PC-3 (cell line): Measurements from ENCODE around the gene UBE4B. TPM values are rescaled to one million over a fixed set of nuclear protein-coding genes. Genes with fewer than 3 reads are reported as not detected.
A peak's percentile ranks its signal among the peaks of the same experiment; 100 is the strongest.

ENCODE experiments used
- ATAC-seq: fragments of 200-7000 bp; cut with Tn5 transposase; 2 replicates; pipeline ENCODE4 v1.9.1; 2020; ENCODE audit warnings: mild to moderate bottlenecking, moderate library complexity
- BruUV-seq: library from RNA; stranded (reverse); fragments of 400-500 nt; replicated peaks from 2 replicates; lab custom pipeline; 2021; lab: Mats Ljungman, UMichigan
- CTCF ChIA-PET: fragments of 300-600 bp; sonication (Branson Sonifier 250); formaldehyde crosslinking; loops from one replicate; lab custom pipeline; 2022; ENCODE audit warnings: antibody characterized with exemption; lab: Charles Lee
- POLR2A ChIA-PET: fragments of 300-600 bp; sonication (Branson Sonifier 250); formaldehyde crosslinking; loops from one replicate; lab custom pipeline; 2022; ENCODE audit warnings: antibody characterized with exemption; ENCODE audit not compliant: unreplicated experiment; lab: Charles Lee
- DNase-seq: peaks from one replicate; pipeline ENCODE4 v3.0.0-alpha.2; 2015
- H2AFZ ChIP-seq: fragments of 300-600 bp; sonication (generic); 2 replicates; pipeline ENCODE4 v1.6.0; 2016; ENCODE audit warnings: antibody characterized with exemption, low read length
- H3F3A ChIP-seq: fragments of 300-600 bp; sonication (generic); one replicate; pipeline ENCODE4 v1.6.0; 2017; ENCODE audit warnings: antibody characterized with exemption, low read length, control low read depth, mild to moderate bottlenecking; ENCODE audit not compliant: unreplicated experiment
- H3K27ac ChIP-seq: fragments of 300-600 bp; sonication (generic); 2 replicates; pipeline ENCODE4 v1.5.1; 2016; ENCODE audit warnings: mild to moderate bottlenecking, low read length
- H3K27me3 ChIP-seq: fragments of 300-600 bp; sonication (generic); 2 replicates; pipeline ENCODE4 v1.6.1; 2016; ENCODE audit warnings: low read length, mixed read lengths
- H3K36me3 ChIP-seq: fragments of 300-600 bp; sonication (generic); 2 replicates; pipeline ENCODE4 v1.6.1; 2016; ENCODE audit warnings: low read depth, mixed run types, low read length, mixed read lengths
- H3K4me1 ChIP-seq: fragments of 300-600 bp; sonication (generic); 2 replicates; pipeline ENCODE4 v1.5.1; 2016; ENCODE audit warnings: low read length; ENCODE audit not compliant: insufficient read depth
- H3K4me2 ChIP-seq: fragments of 300-600 bp; sonication (generic); 2 replicates; pipeline ENCODE4 v1.6.0; 2016; ENCODE audit warnings: low read length
- H3K4me3 ChIP-seq: fragments of 300-600 bp; sonication (generic); 2 replicates; pipeline ENCODE4 v1.5.1; 2016; ENCODE audit warnings: mild to moderate bottlenecking, low read length, mixed read lengths
- H3K79me2 ChIP-seq: fragments of 300-600 bp; sonication (generic); 2 replicates; pipeline ENCODE4 v1.6.1; 2017; ENCODE audit warnings: low read length, mixed read lengths
- H3K9ac ChIP-seq: fragments of 300-600 bp; sonication (generic); 2 replicates; pipeline ENCODE4 v1.6.0; 2016; ENCODE audit warnings: mild to moderate bottlenecking, low read length
- H3K9me2 ChIP-seq: fragments of 300-600 bp; sonication (generic); replicated peaks from 2 replicates; pipeline ENCODE4 v1.6.1; 2016; ENCODE audit warnings: mixed run types, low read length, mixed read lengths
- H3K9me3 ChIP-seq: fragments of 300-600 bp; sonication (generic); 2 replicates; pipeline ENCODE4 v1.6.1; 2016; ENCODE audit warnings: low read length, mixed read lengths
- H4K20me1 ChIP-seq: fragments of 300-600 bp; sonication (generic); 2 replicates; pipeline ENCODE4 v1.6.1; 2016; ENCODE audit warnings: low read length, mixed read lengths
- EZH2 ChIP-seq: fragments of 300-600 bp; sonication (generic); IDR thresholded peaks from one replicate; pipeline ENCODE4 v1.6.1; 2017; ENCODE audit warnings: antibody characterized with exemption, mild to moderate bottlenecking, low read length; ENCODE audit not compliant: unreplicated experiment
- EZH2phosphoT487 ChIP-seq: fragments of 300-600 bp; sonication (generic); IDR thresholded peaks from 2 replicates; pipeline ENCODE4 v1.6.1; 2018; ENCODE audit warnings: mild to moderate bottlenecking, antibody characterized with exemption, low read length, borderline replicate concordance
- intact Hi-C: fragments of 100-400 bp; cut with micrococcal nuclease; formaldehyde crosslinking; loops from 2 replicates; pipeline ENCODE4 v1.9.0; 2023
- total RNA-seq: library from RNA; depleted of rRNA; stranded (reverse); fragments of >200 nt; gene quantifications from 2 replicates; pipeline ENCODE4 v1.2.3, GENCODE V29; 2014
- TF ChIP-seq, protein P1 (sequence below): fragments of 300-600 bp; sonication (generic); conservative IDR thresholded peaks from 2 replicates; pipeline ENCODE4 v1.5.1; 2017; ENCODE audit warnings: antibody characterized with exemption, low read depth, mild to moderate bottlenecking, low read length

Gene UBE4B
- total RNA-seq, 1 experiment from 2014 or later, result 37.9 TPM

DNA sequence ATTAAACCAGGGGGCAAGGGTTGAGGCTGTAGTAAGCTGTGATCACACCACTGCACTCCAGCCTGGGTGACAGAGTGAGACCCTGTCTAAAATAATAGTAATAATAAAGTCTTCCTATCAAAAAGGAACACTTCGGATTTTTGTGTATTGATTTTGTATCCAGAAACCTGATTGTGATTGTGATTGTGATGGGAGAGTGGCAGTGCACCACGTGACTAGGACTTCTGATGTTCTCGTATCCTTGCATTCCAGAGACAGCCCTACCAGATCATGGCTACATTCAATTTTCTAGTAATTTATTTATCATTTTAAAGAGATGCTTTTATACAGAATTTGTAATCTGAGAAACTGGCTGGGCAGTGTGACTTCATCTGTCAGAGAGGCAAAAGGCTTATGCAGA lies 175.1 kb downstream of the UBE4B start:
- ChIA-PET POLR2A (no interaction called here), CTCF (no interaction called here)
- H3K27ac ChIP-seq, result no peak overlapping the region
- no peaks in the 10 kb centered on the region for H3K9me3 ChIP-seq
- no peak for ATAC-seq
- no peak overlapping the region for H3K9ac ChIP-seq
- no peak for DNase-seq
- no peak overlapping the region for H2AFZ ChIP-seq
- H3K27me3 ChIP-seq, result no peaks in the 10 kb centered on the region
- peaks cover 20% of the 10 kb centered on the region for H3K79me2 ChIP-seq
- no peaks in the 10 kb centered on the region for H3F3A ChIP-seq
- H3K9me2 ChIP-seq, result no peaks in the 10 kb centered on the region
- H4K20me1 ChIP-seq, result peaks cover 10% of the 10 kb centered on the region
- no peak overlapping the region for H3K4me2 ChIP-seq
- intact Hi-C loops, result no loop called here
- peaks cover 13% of the 10 kb centered on the region for H3K4me1 ChIP-seq
- no TSS peak for BruUV-seq
- no peak overlapping the region for H3K4me3 ChIP-seq
- TF ChIP-seq, protein P1, sequence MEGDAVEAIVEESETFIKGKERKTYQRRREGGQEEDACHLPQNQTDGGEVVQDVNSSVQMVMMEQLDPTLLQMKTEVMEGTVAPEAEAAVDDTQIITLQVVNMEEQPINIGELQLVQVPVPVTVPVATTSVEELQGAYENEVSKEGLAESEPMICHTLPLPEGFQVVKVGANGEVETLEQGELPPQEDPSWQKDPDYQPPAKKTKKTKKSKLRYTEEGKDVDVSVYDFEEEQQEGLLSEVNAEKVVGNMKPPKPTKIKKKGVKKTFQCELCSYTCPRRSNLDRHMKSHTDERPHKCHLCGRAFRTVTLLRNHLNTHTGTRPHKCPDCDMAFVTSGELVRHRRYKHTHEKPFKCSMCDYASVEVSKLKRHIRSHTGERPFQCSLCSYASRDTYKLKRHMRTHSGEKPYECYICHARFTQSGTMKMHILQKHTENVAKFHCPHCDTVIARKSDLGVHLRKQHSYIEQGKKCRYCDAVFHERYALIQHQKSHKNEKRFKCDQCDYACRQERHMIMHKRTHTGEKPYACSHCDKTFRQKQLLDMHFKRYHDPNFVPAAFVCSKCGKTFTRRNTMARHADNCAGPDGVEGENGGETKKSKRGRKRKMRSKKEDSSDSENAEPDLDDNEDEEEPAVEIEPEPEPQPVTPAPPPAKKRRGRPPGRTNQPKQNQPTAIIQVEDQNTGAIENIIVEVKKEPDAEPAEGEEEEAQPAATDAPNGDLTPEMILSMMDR, result no peak
- TF ChIP-seq EZH2 (no peak), EZH2phosphoT487 (no peak)
- no peaks in the 10 kb centered on the region for H3K36me3 ChIP-seq

DNA sequence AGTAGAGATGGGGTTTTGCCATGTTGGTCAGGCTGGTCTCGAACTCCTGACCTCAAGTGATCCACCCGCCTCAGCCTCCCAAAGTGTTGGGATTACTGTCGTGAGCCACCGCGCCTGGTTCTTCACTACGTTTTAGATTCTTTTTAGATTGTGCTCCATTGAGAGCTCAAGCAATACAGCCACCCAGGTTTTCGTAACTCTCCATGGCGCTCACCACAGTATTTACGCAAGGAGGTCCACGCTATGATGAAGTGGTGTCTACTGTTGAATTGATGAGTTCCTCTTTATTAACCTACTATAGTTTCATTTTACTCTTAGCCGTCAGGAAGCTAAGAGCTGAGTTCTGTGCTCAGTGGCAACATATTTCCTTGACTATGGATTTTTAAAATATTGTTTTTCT lies 175.8 kb downstream of the UBE4B start:
- intact Hi-C loops, result no loop called here
- no peaks in the 10 kb centered on the region for H3K9me2 ChIP-seq
- H3K79me2 ChIP-seq, result peaks cover 27% of the 10 kb centered on the region
- no TSS peak for BruUV-seq
- POLR2A ChIA-PET, result no interaction called here
- H3K27ac ChIP-seq, result no peak overlapping the region
- H3K36me3 ChIP-seq, result no peaks in the 10 kb centered on the region
- H3F3A ChIP-seq, result no peaks in the 10 kb centered on the region
- TF ChIP-seq, protein P1, result no peak
- TF ChIP-seq EZH2phosphoT487 (no peak), EZH2 (no peak)
- H3K4me2 ChIP-seq, result no peak overlapping the region
- H3K9me3 ChIP-seq, result no peaks in the 10 kb centered on the region
- H3K4me3 ChIP-seq, result no peak overlapping the region
- ATAC-seq (no peak), DNase-seq (no peak)
- H4K20me1 ChIP-seq, result peaks cover 17% of the 10 kb centered on the region
- no peaks in the 10 kb centered on the region for H3K27me3 ChIP-seq
- H3K9ac ChIP-seq, result no peak overlapping the region
- CTCF ChIA-PET, result interaction anchor here (1.8 kb wide), 1 partner anchor 129 kb away, joined by 6 read pairs; no protein-coding TSS in a partner anchor
- no peak overlapping the region for H2AFZ ChIP-seq
- H3K4me1 ChIP-seq, result peaks cover 18% of the 10 kb centered on the region

DNA sequence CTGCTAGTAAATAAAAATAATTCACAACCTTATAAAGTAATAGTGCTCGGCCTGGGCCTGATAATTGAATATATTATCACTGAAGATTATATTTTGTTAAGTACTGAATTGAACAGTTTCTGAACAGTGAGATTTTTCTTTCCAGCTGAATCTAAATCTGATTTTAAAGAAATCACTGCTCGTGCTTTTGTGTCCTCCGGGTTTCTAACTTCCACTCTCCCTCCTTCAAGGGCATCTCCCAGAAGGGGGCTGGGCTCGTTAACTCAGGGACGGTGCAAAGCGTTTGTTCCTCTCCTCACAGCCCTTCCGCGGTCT lies 176.8 kb downstream of the UBE4B start:
- intact Hi-C loops, result no loop called here
- Histone ChIP-seq H2AFZ (peak overlapping the region; percentile 93), H3K36me3 (no peaks in the 10 kb centered on the region), H3K9me3 (no peaks in the 10 kb centered on the region), H3K4me3 (peak overlapping the region; percentile 100), H3K4me1 (peaks cover 18% of the 10 kb centered on the region), H3F3A (no peaks in the 10 kb centered on the region), H3K9me2 (no peaks in the 10 kb centered on the region), H3K4me2 (peak overlapping the region; percentile 86), H3K79me2 (peaks cover 37% of the 10 kb centered on the region), H3K27me3 (no peaks in the 10 kb centered on the region), H4K20me1 (peaks cover 23% of the 10 kb centered on the region), H3K27ac (peak overlapping the region; percentile 55), H3K9ac (peak overlapping the region; percentile 83)
- no TSS peak for BruUV-seq
- TF ChIP-seq, protein P1, result no peak
- TF ChIP-seq EZH2phosphoT487, result no peak
- no peak for TF ChIP-seq EZH2
- ATAC-seq (no peak), DNase-seq (no peak)
- ChIA-PET POLR2A (no interaction called here), CTCF (interaction anchor here (0.5 to 1.8 kb wide), 7 partner anchors 8 to 169 kb away, joined by 3 to 9 read pairs (median 3); no protein-coding TSS in a partner anchor)
